Measurements from ENCODE around the gene CDK5R1.

DNA sequence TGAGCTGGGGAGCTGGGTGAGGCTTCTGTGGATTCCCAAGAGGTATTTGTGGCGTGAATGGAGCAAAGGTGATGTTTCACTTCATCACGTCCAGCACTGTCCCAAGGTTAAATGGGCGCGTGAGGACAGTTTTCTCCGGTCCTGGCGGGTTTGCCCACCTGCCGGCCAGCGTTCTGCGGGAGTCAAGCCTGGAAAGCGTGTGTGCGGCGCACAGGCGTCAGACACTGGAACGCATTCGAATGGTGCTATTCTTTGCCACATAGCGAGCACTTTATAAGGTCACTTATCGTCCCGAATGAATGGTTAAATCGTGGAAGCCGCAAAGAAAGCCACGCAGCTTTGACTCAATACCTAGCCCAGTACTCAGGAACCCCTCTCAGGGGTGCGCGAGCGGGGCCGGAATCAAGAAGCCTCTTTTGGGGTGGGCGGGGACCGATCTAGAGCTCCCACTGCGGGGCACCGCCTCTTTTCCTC, 42.9 kb upstream of the CDK5R1 start:
- TF ChIP-seq, protein P1, sequence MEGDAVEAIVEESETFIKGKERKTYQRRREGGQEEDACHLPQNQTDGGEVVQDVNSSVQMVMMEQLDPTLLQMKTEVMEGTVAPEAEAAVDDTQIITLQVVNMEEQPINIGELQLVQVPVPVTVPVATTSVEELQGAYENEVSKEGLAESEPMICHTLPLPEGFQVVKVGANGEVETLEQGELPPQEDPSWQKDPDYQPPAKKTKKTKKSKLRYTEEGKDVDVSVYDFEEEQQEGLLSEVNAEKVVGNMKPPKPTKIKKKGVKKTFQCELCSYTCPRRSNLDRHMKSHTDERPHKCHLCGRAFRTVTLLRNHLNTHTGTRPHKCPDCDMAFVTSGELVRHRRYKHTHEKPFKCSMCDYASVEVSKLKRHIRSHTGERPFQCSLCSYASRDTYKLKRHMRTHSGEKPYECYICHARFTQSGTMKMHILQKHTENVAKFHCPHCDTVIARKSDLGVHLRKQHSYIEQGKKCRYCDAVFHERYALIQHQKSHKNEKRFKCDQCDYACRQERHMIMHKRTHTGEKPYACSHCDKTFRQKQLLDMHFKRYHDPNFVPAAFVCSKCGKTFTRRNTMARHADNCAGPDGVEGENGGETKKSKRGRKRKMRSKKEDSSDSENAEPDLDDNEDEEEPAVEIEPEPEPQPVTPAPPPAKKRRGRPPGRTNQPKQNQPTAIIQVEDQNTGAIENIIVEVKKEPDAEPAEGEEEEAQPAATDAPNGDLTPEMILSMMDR (IDR thresholded peaks at IDR 0.05), result peak in 2 of 7 experiments; percentile 78
- no peak for TF ChIP-seq POLR2AphosphoS5 (IDR thresholded peaks at IDR 0.05)
- TF ChIP-seq POLR2A (IDR thresholded peaks at IDR 0.05), result no peak

Data from stomach (tissue), 4 donors.